Fibroblast of pulmonary artery (primary cell): ENCODE data around the gene TUBAL3.
"Not testable (repeated sequence)": the region's sequence is repeated elsewhere in the genome, so short reads cannot be mapped to it uniquely, and the experiment has no call there.

Experiments
- DNase-seq: peaks from one replicate; pipeline ENCODE4 v3.0.0-alpha.2; 2010; ENCODE audit warnings: low read depth
- H3K4me3 ChIP-seq: replicated peaks from 2 replicates; pipeline ENCODE4 v1.5.1; 2011; ENCODE audit warnings: low read depth, mild to moderate bottlenecking, control low read depth, low read length, moderate library complexity
- TF ChIP-seq, protein P1 (sequence below): IDR thresholded peaks from 2 replicates; pipeline ENCODE4 v1.5.1; 2011; ENCODE audit warnings: mild to moderate bottlenecking, control low read depth, low read length, inconsistent platforms; ENCODE audit errors: missing control alignments

The TUBAL3 gene

DNA sequence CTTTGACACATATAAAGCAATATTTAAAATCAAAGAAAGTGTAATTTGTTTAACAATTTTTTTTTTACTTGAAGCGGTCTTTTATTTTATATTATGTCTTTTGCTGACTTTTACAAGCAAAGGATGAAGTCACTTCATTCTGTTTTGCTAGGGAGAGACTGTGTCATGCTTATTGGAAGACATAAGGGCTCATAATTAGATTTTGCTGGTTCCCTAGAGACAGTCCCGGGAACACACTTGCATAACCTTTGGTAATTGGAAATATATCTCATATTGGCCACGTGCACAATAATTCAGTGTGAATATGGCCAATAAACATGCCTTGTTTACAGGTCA is 7.3 kb upstream of the TUBAL3 start:
- peak overlapping the region; percentile 66 for H3K4me3 ChIP-seq
- TF ChIP-seq, protein P1, sequence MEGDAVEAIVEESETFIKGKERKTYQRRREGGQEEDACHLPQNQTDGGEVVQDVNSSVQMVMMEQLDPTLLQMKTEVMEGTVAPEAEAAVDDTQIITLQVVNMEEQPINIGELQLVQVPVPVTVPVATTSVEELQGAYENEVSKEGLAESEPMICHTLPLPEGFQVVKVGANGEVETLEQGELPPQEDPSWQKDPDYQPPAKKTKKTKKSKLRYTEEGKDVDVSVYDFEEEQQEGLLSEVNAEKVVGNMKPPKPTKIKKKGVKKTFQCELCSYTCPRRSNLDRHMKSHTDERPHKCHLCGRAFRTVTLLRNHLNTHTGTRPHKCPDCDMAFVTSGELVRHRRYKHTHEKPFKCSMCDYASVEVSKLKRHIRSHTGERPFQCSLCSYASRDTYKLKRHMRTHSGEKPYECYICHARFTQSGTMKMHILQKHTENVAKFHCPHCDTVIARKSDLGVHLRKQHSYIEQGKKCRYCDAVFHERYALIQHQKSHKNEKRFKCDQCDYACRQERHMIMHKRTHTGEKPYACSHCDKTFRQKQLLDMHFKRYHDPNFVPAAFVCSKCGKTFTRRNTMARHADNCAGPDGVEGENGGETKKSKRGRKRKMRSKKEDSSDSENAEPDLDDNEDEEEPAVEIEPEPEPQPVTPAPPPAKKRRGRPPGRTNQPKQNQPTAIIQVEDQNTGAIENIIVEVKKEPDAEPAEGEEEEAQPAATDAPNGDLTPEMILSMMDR, result no peak
- no peak for DNase-seq

DNA sequence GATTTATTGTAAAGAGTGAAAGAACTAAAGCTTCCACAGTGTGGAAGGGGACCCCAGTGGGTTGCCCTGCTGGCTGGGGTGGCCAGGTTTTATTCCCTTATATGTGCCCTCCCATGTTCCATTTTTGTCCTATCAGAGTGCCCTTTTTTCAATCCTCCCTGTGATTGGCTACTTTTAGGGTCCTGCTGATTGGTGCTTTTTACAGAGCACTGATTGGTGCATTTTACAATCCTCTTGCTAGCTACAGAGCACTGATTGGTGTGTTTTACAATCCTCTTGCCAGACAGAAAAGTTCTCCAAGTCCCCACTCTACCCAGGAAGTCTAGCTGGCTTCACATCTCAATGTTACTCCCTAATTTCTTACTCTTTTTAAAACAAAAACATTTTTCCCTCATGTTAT is 6.2 kb upstream of the TUBAL3 start:
- DNase-seq, H3K4me3 ChIP-seq: not testable (repeated sequence)

DNA sequence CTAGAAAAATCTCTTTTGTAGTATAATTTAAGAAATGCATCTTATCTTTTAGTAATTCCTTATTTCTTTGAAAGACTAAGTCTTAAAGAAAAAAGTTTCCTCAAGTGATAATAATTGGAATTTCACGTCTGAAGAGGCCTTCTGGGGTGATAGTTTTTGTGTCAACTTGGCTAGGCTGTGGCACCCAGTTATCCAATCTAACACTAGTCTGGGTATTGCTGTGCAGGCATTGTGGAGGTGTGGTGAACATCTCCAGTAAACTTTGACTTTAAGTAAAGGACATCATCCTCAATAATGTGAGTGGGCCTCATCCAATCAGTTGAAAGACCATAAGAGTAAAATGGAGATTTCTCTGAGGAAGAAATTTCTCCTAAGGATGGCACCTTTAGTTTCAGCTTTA is 2.3 kb upstream of the TUBAL3 start:
- no peak overlapping the region for H3K4me3 ChIP-seq
- TF ChIP-seq, protein P1, result no peak
- DNase-seq, result no peak

DNA sequence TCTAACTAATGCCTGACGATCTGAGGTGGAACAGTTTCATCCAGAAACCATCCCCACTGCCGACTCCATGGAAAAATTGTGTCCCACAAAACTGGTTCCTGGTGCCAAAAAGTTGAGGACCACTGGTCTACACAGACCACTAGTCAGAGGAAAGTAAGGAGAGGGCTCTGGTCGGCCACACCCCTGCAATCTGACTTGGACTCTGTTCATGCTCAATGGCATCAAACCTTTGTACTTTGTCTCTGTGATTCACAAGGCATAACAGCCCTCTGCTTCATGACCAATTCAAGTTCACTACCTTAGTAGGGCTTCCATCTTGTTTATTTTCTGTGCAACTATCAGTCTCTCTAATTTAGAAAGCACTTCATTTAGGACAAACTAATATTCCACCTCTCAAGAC is 1.8 kb downstream of the TUBAL3 start:
- H3K4me3 ChIP-seq, result no peak overlapping the region
- TF ChIP-seq, protein P1, result no peak
- no peak for DNase-seq

DNA sequence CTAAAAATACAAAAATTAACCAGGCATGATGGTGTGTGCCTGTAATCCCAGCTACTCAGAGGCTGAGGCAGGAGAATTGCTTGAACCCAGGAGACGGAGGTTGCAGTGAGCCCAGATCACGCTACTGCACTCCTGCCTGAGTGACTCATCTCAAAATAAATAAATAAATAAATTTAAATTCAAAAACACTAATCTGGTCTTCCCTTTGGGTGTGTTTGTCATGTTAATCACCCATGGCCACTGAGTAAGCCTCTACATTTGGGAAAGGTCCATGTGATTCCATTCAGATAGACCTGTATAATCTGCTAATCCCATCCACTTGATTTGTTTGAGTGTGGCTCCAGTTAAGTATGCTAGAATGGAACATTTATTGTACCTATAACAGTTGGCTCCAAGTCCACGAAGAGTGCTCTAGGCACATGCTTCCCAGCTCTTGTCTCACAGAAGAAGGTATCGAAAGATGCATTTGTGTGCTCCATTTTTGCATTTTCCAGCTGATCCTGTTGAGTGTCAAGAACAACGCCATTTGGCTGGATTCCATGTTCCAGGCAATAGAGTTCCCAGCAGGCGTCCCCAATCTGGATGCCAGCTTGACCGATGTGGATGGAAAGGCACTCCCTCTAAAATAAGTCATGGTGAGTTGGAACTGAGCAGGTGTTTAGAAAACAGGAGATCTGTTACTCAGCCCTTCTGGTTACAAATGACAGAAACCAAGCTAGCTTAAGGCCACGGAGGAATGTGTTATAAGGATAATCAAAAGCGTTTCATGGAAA is 4.0 kb downstream of the TUBAL3 start:
- TF ChIP-seq, protein P1, result no peak
- no peak for DNase-seq
- H3K4me3 ChIP-seq, result no peak overlapping the region

DNA sequence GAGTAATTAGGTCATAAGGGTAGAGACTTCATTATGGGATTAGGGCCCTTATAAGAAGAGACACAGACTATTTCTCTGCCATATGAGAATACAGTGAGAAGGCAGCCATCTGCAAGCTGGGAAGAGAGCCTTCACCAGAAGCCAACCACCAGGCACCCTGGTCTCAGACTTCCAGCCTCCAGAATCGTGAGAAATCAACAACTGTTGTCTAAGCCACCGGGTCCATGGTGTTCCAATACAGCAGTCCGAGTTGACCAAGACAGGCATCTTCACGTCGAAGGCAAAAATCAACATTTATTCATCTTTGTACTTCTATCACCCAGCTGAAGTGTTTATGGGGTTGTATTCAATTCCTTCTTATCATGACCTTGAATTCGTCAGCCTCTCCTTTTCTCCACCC is 5.3 kb downstream of the TUBAL3 start:
- no peak overlapping the region for H3K4me3 ChIP-seq
- DNase-seq, result no peak
- TF ChIP-seq, protein P1, result no peak

DNA sequence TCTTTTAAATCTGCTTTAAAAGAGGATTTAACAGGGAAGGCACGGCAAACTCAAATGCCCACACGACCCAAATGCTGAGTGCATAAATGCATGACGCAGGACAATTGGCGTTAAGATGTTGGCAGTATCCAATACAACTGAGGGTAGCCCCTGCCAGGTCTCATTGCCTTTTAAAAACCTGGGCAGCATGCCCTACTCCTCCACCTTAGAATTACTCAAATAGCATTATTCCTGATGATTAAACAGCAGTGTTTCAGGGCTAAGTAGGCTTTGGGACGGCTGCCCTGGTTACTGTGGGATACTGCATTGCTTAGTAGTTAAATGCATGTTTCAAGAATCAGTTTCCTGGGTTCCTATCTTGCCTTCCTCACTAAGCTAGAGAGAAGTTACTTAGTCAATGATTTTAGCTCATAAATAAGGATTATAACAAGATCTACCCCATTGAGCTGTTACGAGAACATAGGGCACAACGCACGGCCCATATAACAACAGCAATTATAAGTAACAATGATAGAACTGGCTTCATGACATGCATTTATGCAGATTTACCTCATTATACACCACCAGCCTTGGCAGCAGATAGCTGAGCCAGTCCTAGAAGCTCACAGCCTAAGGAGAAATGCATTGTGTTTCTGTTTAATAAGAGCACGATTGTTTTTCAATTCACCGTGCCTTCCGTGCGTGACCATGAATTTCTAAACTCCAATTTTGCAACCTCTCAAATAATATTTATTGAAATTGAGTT is 7.9 kb downstream of the TUBAL3 start:
- no peak overlapping the region for H3K4me3 ChIP-seq
- TF ChIP-seq, protein P1, result no peak
- no peak for DNase-seq
